ENCODE results near the gene BRD7. TPM values are rescaled to one million over a fixed set of nuclear protein-coding genes. Genes with fewer than 3 reads are reported as not detected.

BRD7 gene
- total and polyA plus RNA-seq, 2 of the 13 experiments (the other 11 are each of a cell fraction or from before 2014, with no cell fraction given) = 82.3 to 149 TPM

DNA sequence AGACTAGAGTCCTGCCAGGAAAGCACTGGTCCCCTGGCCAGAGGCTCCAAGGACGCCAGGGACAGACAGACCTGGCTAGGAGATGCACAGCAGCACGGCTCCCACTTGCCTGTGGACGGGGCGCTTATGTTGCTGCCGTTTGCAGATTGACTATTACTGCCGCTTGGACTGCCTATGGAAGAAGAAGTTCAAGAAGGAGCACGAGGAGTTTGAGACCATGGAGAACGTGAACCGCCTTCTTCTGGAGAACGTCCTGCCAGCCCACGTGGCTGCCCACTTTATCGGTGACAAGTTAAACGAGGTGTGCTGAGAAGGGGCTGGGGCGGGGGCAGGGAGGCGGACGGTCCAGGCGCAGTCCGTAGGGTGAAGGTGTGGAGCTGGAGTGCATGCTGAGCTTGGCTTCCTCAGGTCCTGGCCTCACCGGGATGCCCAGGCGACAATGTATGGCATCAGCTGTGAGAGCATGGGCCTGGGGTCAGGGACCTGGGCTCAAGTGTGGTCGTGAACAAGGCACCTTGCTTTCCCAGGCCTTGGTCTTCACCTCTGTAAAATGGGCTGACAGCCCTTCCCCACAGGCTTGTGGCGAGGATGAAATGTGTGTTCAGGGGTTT is 56.8 kb downstream of the BRD7 start:
- ChIA-PET POLR2A (no interaction called here), CTCF (ENCODE audit: low intra/inter-chr PET ratio, low total read pairs) (no interaction called here)
- Histone ChIP-seq H3K36me3 (replicated peaks in 1 of 2; ENCODE audit: control insufficient read depth in 1 of 2, insufficient read depth in 2 of 2, low read length in 2 of 2) (peaks cover 19 to 24% of the 10 kb centered on the region in 2 experiments), H3K9ac (ENCODE audit: insufficient read depth, low read depth, low read length) (no peak overlapping the region), H3K4me1 (ENCODE audit: insufficient read depth, low read length) (peaks cover 55% of the 10 kb centered on the region), H3K27ac (ENCODE audit: extremely low read length, insufficient read depth, low read length) (no peak overlapping the region), H2AFZ (ENCODE audit: low read length) (no peak overlapping the region), H3K79me2 (ENCODE audit: insufficient read depth, low read length) (no peaks in the 10 kb centered on the region), H4K20me1 (ENCODE audit: insufficient read depth, low read length) (no peaks in the 10 kb centered on the region), H3K27me3 (ENCODE audit: control insufficient read depth in 1 of 2, insufficient read depth in 2 of 2, low read length in 2 of 2) (peaks cover 0 to 17% of the 10 kb centered on the region in 2 experiments; a peak in 2 of 5 replicates), H3K4me2 (ENCODE audit: low read depth, low read length) (no peak overlapping the region), H3K9me3 (ENCODE audit: low read length) (no peaks in the 10 kb centered on the region), H3K4me3 (replicated peaks in 1 of 3; ENCODE audit: insufficient read depth in 1 of 3, low read depth in 2 of 3, low read length in 3 of 3) (no peak overlapping the region)
- 96% methylated on average over 22 of the region's 22 CpGs for WGBS (ENCODE audit: low lambda C conversion rate)
- DNase-seq (ENCODE audit: low spot score) = no peak
- no peak for ATAC-seq
- in situ Hi-C loops (cut with HindIII; ENCODE audit: extremely low pct_ligation_motif_present, low pct_unique_long_range_greater_than_20kb) = no loop called here
- intact Hi-C loops (cut with micrococcal nuclease; ENCODE audit: unreplicated experiment) = no loop called here
- no peak for FAIRE-seq
- BruUV-seq (replicated peaks) = no TSS peak
- TF ChIP-seq SRSF4 (IDR thresholded peaks at IDR 0.05; ENCODE audit: low read depth, low read length, poor library complexity, severe bottlenecking) (no peak), AGO2 (optimal IDR thresholded peaks at IDR 0.05; ENCODE audit: low read depth, low read length) (peak; percentile 92), HNRNPLL (IDR thresholded peaks at IDR 0.05; ENCODE audit: low read depth, low read length, poor library complexity, severe bottlenecking) (peak; percentile 17), TARDBP (CRISPR knock-in tag; IDR thresholded peaks at IDR 0.05) (0 out of 2 replicates have a peak, but pooled peaks have one; percentile 23), ZNF333 (CRISPR knock-in tag; IDR thresholded peaks at IDR 0.05; ENCODE audit: borderline replicate concordance) (no peak), SRF (IDR thresholded peaks at IDR 0.05; ENCODE audit: low read depth, low read length) (no peak), RARG (CRISPR knock-in tag; IDR thresholded peaks at IDR 0.05; ENCODE audit: low read depth) (no peak), GATAD2A (CRISPR knock-in tag; IDR thresholded peaks at IDR 0.05) (no peak), POLR2A (IDR thresholded peaks at IDR 0.05; ENCODE audit: insufficient read depth in 1 of 2, low read depth in 2 of 2, low read length in 2 of 2) (no peak)
- TF ChIP-seq, protein P1, sequence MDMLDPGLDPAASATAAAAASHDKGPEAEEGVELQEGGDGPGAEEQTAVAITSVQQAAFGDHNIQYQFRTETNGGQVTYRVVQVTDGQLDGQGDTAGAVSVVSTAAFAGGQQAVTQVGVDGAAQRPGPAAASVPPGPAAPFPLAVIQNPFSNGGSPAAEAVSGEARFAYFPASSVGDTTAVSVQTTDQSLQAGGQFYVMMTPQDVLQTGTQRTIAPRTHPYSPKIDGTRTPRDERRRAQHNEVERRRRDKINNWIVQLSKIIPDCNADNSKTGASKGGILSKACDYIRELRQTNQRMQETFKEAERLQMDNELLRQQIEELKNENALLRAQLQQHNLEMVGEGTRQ (IDR thresholded peaks at IDR 0.05; ENCODE audit: low read depth, low read length) = no peak
- TF ChIP-seq, protein P1 (CRISPR knock-in tag; IDR thresholded peaks at IDR 0.05; ENCODE audit: borderline replicate concordance) = no peak
- TF ChIP-seq, protein P2, sequence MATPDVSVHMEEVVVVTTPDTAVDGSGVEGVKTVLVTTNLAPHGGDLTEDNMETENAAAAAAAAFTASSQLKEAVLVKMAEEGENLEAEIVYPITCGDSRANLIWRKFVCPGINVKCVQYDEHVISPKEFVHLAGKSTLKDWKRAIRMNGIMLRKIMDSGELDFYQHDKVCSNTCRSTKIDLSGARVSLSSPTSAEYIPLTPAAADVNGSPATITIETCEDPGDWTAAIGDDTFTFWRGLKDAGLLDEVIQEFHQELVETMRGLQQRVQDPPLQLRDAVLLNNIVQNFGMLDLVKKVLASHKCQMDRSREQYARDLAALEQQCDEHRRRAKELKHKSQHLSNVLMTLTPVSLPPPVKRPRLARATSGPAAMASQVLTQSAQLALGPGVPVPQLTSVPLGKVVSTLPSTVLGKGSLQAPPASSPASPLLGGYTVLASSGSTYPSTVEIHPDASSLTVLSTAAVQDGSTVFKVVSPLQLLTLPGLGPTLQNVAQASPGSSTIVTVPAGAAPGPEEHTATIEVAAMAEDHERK (CRISPR knock-in tag; IDR thresholded peaks at IDR 0.05; ENCODE audit: low read depth) = no peak
- TF ChIP-seq, protein P3, sequence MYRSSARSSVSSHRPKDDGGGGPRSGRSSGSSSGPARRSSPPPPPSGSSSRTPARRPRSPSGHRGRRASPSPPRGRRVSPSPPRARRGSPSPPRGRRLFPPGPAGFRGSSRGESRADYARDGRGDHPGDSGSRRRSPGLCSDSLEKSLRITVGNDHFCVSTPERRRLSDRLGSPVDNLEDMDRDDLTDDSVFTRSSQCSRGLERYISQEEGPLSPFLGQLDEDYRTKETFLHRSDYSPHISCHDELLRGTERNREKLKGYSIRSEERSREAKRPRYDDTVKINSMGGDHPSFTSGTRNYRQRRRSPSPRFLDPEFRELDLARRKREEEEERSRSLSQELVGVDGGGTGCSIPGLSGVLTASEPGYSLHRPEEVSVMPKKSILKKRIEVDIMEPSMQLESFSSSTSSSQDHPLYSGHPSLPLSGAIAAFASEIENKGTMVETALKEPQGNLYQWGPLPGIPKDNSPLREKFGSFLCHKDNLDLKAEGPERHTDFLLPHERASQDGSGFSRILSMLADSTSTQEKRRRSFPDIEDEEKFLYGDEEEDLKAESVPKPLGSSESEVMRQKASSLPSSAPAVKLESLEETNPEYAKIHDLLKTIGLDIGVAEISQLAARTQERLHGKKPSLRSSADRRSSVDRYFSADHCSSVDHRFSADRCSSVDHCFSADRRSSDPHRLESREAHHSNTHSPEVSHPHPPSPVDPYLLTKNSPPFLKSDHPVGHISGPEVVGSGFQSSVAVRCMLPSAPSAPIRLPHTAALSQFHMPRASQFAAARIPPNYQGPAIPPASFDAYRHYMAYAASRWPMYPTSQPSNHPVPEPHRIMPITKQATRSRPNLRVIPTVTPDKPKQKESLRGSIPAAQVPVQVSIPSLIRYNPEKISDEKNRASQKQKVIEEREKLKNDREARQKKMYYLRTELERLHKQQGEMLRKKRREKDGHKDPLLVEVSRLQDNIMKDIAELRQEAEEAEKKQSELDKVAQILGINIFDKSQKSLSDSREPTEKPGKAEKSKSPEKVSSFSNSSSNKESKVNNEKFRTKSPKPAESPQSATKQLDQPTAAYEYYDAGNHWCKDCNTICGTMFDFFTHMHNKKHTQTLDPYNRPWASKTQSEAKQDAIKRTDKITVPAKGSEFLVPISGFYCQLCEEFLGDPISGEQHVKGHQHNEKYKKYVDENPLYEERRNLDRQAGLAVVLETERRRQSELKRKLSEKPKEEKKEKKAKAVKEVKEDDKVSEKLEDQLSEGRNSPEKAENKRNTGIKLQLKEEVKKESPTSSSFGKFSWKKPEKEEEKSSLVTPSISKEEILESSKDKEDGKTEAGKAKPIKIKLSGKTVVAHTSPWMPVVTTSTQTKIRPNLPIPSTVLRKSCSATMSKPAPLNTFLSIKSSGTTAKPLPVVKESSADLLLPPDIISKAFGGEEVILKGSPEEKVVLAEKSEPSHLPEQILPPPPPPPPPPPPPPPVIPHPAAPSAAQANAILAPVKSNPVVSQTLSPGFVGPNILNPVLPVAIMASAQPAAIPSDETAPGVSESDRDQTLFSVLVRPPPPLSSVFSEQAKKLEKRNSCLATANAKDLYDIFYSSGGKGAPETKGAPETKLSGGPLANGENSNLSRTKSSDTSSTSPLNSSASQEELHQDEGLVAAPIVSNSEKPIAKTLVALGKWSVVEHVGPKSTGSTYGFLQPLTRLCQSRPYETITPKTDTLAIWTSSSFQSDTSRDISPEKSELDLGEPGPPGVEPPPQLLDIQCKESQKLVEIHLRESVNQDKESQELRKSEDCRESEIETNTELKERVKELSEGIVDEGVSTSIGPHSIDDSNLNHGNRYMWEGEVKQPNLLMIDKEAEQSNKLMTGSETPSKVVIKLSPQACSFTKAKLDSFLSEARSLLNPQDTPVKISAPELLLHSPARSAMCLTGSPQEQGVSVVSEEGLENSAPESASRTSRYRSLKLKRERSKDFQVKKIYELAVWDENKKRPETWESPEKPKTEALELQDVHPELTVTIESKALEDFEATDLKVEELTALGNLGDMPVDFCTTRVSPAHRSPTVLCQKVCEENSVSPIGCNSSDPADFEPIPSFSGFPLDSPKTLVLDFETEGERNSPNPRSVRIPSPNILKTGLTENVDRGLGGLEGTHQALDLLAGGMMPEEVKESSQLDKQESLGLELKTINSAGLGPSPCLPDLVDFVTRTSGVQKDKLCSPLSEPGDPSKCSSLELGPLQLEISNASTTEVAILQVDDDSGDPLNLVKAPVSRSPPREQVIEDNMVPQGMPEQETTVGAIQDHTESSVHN (CRISPR knock-in tag; IDR thresholded peaks at IDR 0.05) = no peak

All from HepG2 (cell line).